Measurements from ENCODE around the gene LONRF3. TPM values are rescaled to one million over a fixed set of nuclear protein-coding genes. Genes with fewer than 3 reads are reported as not detected.

LONRF3 gene
- 0.28 TPM for polyA plus RNA-seq (2012; ENCODE audit: insufficient read length, low read depth)

- TF ChIP-seq REST (IDR thresholded peaks at IDR 0.05; ENCODE audit: insufficient read depth in 1 of 2, low read depth in 2 of 2, low read length in 2 of 2) = no peak
- no peak for TF ChIP-seq TAF1 (IDR thresholded peaks at IDR 0.05; ENCODE audit: borderline replicate concordance, insufficient read depth, low read length)
- TF ChIP-seq SIN3A (IDR thresholded peaks at IDR 0.05; ENCODE audit: borderline replicate concordance, insufficient read depth, low read length) = no peak
- no peak for TF ChIP-seq FOXP2 (optimal IDR thresholded peaks at IDR 0.05; ENCODE audit: borderline replicate concordance, extremely low read depth, extremely low read length, insufficient read depth)
- TF ChIP-seq POLR2AphosphoS5 (IDR thresholded peaks at IDR 0.05; ENCODE audit: low read depth, low read length) = no peak
These were observed at the start of gene LONRF3 for GRCh38 chrX:118974088-118974907. TSS of gene LONRF3 (plus strand) at chrX:118974618. CDS start at chrX:118974781, 163 bp downstream.

- TF ChIP-seq SIN3A (IDR thresholded peaks at IDR 0.05; ENCODE audit: borderline replicate concordance, insufficient read depth, low read length) = no peak
- TF ChIP-seq REST (IDR thresholded peaks at IDR 0.05; ENCODE audit: insufficient read depth in 1 of 2, low read depth in 2 of 2, low read length in 2 of 2) = no peak
- no peak for TF ChIP-seq TAF1 (IDR thresholded peaks at IDR 0.05; ENCODE audit: borderline replicate concordance, insufficient read depth, low read length)
These were observed 46.3 kb upstream of the LONRF3 start for GRCh38 chrX:118928151-118928550.

GRCh38 chrX:118935352-118935751 lies 39.1 kb upstream of the LONRF3 start:
- TF ChIP-seq SIN3A (IDR thresholded peaks at IDR 0.05; ENCODE audit: borderline replicate concordance, insufficient read depth, low read length) (no peak), TAF1 (IDR thresholded peaks at IDR 0.05; ENCODE audit: borderline replicate concordance, insufficient read depth, low read length) (no peak), POLR2AphosphoS5 (IDR thresholded peaks at IDR 0.05; ENCODE audit: low read depth, low read length) (no peak), REST (IDR thresholded peaks at IDR 0.05; ENCODE audit: insufficient read depth in 1 of 2, low read depth in 2 of 2, low read length in 2 of 2) (no peak), FOXP2 (optimal IDR thresholded peaks at IDR 0.05; ENCODE audit: borderline replicate concordance, extremely low read depth, extremely low read length, insufficient read depth) (no peak)

- TF ChIP-seq TAF1 (IDR thresholded peaks at IDR 0.05; ENCODE audit: borderline replicate concordance, insufficient read depth, low read length) (no peak), FOXP2 (optimal IDR thresholded peaks at IDR 0.05; ENCODE audit: borderline replicate concordance, extremely low read depth, extremely low read length, insufficient read depth) (no peak), POLR2AphosphoS5 (IDR thresholded peaks at IDR 0.05; ENCODE audit: low read depth, low read length) (no peak), SIN3A (IDR thresholded peaks at IDR 0.05; ENCODE audit: borderline replicate concordance, insufficient read depth, low read length) (no peak), REST (IDR thresholded peaks at IDR 0.05; ENCODE audit: insufficient read depth in 1 of 2, low read depth in 2 of 2, low read length in 2 of 2) (no peak)
These were observed 33.3 kb upstream of the LONRF3 start for GRCh38 chrX:118941147-118941546.
